ENCODE data around the gene TIMP4.

DNA sequence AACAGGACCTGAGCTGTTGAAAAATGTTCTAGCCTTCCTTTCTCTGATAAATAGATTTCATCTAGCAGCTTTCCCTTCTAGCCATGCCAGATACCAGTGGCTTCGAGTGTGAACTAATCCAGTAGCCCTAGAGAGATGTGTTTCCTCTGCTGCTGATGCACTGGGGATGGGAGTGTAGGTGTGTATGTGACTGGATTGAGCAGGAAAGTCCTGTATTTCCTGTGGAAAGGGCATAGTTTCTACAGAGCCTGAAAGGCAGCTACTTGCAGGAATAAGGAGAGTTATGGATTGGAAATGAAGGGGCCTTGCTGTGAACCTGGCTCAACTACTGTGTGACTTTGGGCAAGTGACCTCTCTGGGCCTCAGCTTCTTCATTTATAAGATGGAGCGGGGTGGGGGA lies 8.6 kb downstream of the TIMP4 start:
- TF ChIP-seq, protein P1, sequence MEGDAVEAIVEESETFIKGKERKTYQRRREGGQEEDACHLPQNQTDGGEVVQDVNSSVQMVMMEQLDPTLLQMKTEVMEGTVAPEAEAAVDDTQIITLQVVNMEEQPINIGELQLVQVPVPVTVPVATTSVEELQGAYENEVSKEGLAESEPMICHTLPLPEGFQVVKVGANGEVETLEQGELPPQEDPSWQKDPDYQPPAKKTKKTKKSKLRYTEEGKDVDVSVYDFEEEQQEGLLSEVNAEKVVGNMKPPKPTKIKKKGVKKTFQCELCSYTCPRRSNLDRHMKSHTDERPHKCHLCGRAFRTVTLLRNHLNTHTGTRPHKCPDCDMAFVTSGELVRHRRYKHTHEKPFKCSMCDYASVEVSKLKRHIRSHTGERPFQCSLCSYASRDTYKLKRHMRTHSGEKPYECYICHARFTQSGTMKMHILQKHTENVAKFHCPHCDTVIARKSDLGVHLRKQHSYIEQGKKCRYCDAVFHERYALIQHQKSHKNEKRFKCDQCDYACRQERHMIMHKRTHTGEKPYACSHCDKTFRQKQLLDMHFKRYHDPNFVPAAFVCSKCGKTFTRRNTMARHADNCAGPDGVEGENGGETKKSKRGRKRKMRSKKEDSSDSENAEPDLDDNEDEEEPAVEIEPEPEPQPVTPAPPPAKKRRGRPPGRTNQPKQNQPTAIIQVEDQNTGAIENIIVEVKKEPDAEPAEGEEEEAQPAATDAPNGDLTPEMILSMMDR (IDR thresholded peaks at IDR 0.05), result no peak
- TF ChIP-seq ZFX (IDR thresholded peaks at IDR 0.05; ENCODE audit: borderline replicate concordance), result no peak

Measured in 22Rv1 (cell line).